HUES48 (cell line): ENCODE measurements around the gene ADAMTS13.

ENCODE experiments used
- H3K27ac ChIP-seq: one replicate; pipeline ENCODE4 v1.7.0; 2013; ENCODE audit warnings: low read depth, low read length, inconsistent platforms
- H3K27me3 ChIP-seq: 2 replicates; pipeline ENCODE4 v1.6.1; 2013; ENCODE audit warnings: mild to moderate bottlenecking, low read length; ENCODE audit not compliant: control insufficient read depth, insufficient read depth
- H3K36me3 ChIP-seq: 2 replicates; pipeline ENCODE4 v1.6.1; 2013; ENCODE audit warnings: low read length; ENCODE audit not compliant: control insufficient read depth, insufficient read depth
- H3K4me1 ChIP-seq: 2 replicates; pipeline ENCODE4 v1.6.1; 2013; ENCODE audit warnings: mild to moderate bottlenecking, low read length; ENCODE audit not compliant: control insufficient read depth, insufficient read depth
- H3K4me3 ChIP-seq: 2 replicates; pipeline ENCODE4 v1.5.1; 2013; ENCODE audit warnings: mild to moderate bottlenecking, low read depth, low read length
- H3K9ac ChIP-seq: 2 replicates; pipeline ENCODE4 v1.6.1; 2013; ENCODE audit warnings: mild to moderate bottlenecking, low read depth, low read length, moderate library complexity
- H3K9me3 ChIP-seq: 2 replicates; pipeline ENCODE4 v1.6.1; 2013; ENCODE audit warnings: low read length; ENCODE audit not compliant: control insufficient read depth, insufficient read depth

Gene ADAMTS13

GRCh38 chr9:133472753-133473378 lies 50.7 kb downstream of the ADAMTS13 start:
- H3K27ac ChIP-seq = no peak overlapping the region
- no peaks in the 10 kb centered on the region for H3K9me3 ChIP-seq
- no peak overlapping the region for H3K4me3 ChIP-seq
- H3K36me3 ChIP-seq = peaks cover 50% of the 10 kb centered on the region
- no peak overlapping the region for H3K9ac ChIP-seq
- H3K27me3 ChIP-seq = no peaks in the 10 kb centered on the region
- peaks cover 1% of the 10 kb centered on the region for H3K4me1 ChIP-seq

DNA sequence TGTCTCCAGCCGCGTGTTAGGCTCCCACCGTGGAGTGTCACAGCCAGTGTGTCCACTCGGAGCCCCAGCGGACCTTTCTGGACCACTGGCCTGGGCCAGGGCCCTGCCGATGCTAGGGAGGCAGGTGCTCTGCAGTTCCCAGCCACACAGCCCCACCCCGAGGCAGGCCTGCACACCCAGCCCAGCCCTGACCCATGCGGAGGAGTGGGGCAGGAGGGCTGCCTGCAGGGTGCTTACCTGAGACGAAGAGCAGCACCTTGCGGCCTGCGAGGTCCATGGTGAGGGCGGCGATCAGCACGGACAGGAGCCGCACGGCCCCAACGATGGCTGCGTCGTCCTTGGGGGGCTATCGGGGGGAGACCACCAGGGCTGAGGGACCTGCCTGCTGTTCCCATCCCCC lies 51.6 kb downstream of the ADAMTS13 start:
- H3K4me3 ChIP-seq = no peak overlapping the region
- no peak overlapping the region for H3K9ac ChIP-seq
- H3K4me1 ChIP-seq = peaks cover 7% of the 10 kb centered on the region
- peaks cover 50% of the 10 kb centered on the region for H3K36me3 ChIP-seq
- no peaks in the 10 kb centered on the region for H3K27me3 ChIP-seq
- no peaks in the 10 kb centered on the region for H3K9me3 ChIP-seq
- no peak overlapping the region for H3K27ac ChIP-seq

GRCh38 chr9:133474215-133474614 lies 52.0 kb downstream of the ADAMTS13 start:
- Histone ChIP-seq H3K4me1 (peaks cover 7% of the 10 kb centered on the region), H3K36me3 (peaks cover 50% of the 10 kb centered on the region), H3K9me3 (no peaks in the 10 kb centered on the region), H3K4me3 (no peak overlapping the region), H3K27me3 (no peaks in the 10 kb centered on the region), H3K27ac (no peak overlapping the region), H3K9ac (no peak overlapping the region)

GRCh38 chr9:133474853-133475252 lies 52.7 kb downstream of the ADAMTS13 start:
- peaks cover 5% of the 10 kb centered on the region for H3K27me3 ChIP-seq
- peaks cover 50% of the 10 kb centered on the region for H3K36me3 ChIP-seq
- no peak overlapping the region for H3K27ac ChIP-seq
- no peak overlapping the region for H3K4me3 ChIP-seq
- peaks cover 11% of the 10 kb centered on the region for H3K4me1 ChIP-seq
- no peaks in the 10 kb centered on the region for H3K9me3 ChIP-seq
- H3K9ac ChIP-seq = no peak overlapping the region

DNA sequence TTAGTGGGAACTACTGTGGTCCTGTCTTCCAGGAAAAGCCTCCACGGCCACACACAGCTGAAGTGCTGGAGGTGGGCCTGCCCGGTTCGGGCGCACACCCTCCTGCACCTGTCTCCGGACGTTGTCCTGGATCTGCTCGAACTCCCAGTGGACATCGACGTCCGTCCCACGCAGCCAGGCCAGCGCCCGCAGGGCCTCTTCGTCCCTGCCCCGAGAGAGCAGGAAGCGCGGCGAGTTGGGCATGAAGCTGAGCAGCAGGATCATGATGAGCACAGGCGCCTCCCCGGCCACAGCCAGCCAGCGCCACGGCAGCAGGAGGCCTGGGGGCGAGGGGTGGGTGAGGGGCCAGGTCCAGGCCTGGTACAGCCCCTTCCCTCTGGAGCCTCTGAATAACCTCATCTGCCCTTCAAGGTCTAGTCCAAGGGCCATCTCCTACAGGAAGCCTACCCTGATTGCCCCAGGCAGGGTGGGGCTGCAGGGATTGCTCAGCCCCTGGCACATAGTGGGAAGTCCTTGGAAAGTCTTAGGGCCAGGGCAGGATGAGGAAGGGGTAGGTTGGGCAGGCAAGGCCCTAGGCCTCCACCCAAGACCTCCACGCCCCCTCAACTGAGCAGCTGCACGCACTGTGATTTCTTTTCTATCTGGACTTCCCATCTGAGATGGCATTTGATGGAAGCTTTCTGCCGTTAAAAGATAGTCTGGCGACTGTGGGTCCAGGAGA lies 53.3 kb downstream of the ADAMTS13 start:
- no peak overlapping the region for H3K4me3 ChIP-seq
- H3K9me3 ChIP-seq = no peaks in the 10 kb centered on the region
- H3K9ac ChIP-seq = no peak overlapping the region
- peaks cover 7% of the 10 kb centered on the region for H3K27me3 ChIP-seq
- H3K36me3 ChIP-seq = peaks cover 50% of the 10 kb centered on the region
- H3K4me1 ChIP-seq = peaks cover 11% of the 10 kb centered on the region
- no peak overlapping the region for H3K27ac ChIP-seq

DNA sequence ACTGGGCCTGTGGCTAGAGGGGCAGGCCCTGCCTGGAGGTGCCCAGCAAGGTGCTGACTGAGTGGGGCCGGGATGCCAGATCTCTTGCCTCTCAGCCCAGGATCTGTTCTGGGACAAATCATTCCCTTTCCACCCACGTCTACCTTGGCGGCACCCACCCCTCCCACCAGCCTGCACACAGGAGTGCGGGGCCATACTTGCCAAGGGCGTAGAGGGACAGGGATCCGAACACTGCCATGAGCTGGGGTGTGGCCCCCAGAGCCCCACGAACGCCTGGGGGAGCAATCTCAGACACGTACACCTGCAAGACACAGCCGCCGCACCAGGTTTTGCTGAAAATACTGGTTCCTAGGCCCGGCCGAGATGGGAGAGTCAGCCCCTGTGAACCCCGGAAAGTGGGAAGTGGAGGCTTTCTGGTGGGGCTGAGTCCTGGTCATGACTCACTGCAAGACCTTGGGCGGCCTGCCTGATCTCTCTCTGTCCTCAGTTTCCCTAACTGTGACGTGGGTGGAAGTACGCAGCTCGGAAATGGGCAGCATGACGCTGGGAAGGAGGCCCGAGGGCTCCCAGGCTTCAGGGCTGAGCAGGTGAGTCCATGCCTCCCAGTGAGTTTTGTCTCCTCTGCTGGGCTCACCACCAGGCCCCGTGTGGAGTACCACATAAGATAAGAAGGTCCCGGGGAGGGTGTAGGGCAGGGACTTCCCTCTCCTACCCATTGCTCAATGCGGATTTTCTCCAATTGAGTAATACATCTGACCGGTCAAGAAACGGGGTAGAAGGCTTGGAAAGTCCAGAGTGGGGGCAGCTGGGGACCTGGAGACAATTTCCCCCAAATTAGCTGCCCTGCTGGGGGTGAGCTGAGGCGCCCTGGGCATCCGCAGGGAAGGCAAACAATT lies 54.1 kb downstream of the ADAMTS13 start:
- Histone ChIP-seq H3K9ac (no peak overlapping the region), H3K9me3 (no peaks in the 10 kb centered on the region), H3K27me3 (peaks cover 7% of the 10 kb centered on the region), H3K36me3 (peaks cover 50% of the 10 kb centered on the region), H3K27ac (no peak overlapping the region), H3K4me1 (peaks cover 11% of the 10 kb centered on the region), H3K4me3 (no peak overlapping the region)

- H3K27ac ChIP-seq = no peak overlapping the region
- H3K4me1 ChIP-seq = peaks cover 11% of the 10 kb centered on the region
- H3K36me3 ChIP-seq = peaks cover 44% of the 10 kb centered on the region
- no peak overlapping the region for H3K9ac ChIP-seq
- H3K9me3 ChIP-seq = no peaks in the 10 kb centered on the region
- peaks cover 7% of the 10 kb centered on the region for H3K27me3 ChIP-seq
- H3K4me3 ChIP-seq = no peak overlapping the region
Observed at GRCh38 chr9:133476941-133477340, 54.8 kb downstream of the ADAMTS13 start.

DNA sequence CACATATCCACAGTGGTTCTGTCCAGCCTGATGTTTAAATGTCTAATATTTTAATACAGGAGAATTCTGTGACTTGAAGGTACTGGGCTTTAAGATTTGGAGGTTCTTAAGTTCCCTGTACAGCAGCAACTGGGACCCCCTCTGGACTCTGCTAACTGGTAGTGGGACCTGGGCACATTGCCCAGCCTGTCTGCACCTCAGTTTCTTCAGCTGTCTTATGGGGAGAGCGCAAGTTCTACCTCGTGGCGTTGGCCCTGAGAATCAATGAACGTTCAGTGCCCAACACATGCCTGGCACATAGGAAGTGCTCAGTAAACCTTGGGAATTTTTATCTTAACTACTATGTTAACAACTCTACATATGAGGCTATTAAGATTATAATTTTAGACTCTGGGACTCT lies 55.3 kb downstream of the ADAMTS13 start:
- H3K9me3 ChIP-seq = no peaks in the 10 kb centered on the region
- H3K27ac ChIP-seq = no peak overlapping the region
- H3K9ac ChIP-seq = no peak overlapping the region
- H3K4me1 ChIP-seq = peaks cover 11% of the 10 kb centered on the region
- peaks cover 7% of the 10 kb centered on the region for H3K27me3 ChIP-seq
- peaks cover 44% of the 10 kb centered on the region for H3K36me3 ChIP-seq
- H3K4me3 ChIP-seq = no peak overlapping the region; the same call in 1 of the 2 replicates

DNA sequence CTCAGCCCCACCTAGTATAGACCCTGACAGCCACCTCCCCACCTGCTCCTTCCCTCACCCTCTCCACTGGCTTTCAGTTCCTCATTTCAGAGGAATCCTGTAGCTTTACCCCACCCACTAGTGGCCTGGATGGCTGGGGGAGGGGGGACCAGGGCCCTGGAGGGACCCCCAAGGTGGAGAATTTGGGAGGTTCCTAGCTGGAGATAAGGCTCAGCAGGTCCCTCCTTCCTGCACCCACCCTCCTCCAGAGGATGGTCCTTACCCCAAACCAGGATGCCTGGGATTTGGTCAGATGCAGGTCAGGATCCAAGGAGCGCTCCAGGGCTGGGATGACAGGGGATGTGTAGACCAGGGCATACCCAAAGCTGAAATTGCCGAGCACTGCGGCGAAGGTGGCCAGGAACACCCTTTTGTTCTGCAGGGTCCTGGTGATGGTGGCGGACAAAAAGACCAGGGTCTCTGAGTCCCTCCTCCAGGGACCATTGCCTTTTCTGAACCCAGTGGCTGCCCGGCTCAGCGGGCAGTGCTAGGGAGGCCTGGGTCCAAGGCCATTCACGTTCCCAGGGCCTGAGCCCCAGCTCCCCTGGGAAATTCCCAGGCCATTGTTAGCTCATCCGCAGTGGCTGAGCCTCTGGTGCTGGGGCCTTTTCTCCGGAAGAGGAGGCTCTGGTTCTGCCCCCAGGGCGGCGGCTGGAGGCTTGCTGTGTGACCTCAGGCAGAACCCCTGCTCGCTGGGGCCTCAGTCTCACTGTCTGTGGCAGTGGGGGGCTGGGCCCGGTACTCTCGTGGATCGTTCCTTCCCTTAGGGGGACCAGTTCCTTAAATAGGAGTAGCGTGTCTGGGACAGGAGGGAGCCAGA lies 56.1 kb downstream of the ADAMTS13 start:
- peak overlapping the region; percentile 39 for H3K27ac ChIP-seq
- peaks cover 38% of the 10 kb centered on the region for H3K36me3 ChIP-seq
- H3K4me1 ChIP-seq = peaks cover 11% of the 10 kb centered on the region
- H3K9me3 ChIP-seq = no peaks in the 10 kb centered on the region
- peaks cover 7% of the 10 kb centered on the region for H3K27me3 ChIP-seq
- H3K9ac ChIP-seq = peak overlapping the region; percentile 4; the same call in 1 of the 2 replicates
- H3K4me3 ChIP-seq = peak overlapping the region; percentile 77
